ENCODE measurements around the gene MYLK4. TPM values are rescaled to one million over a fixed set of nuclear protein-coding genes. Genes with fewer than 3 reads are reported as not detected.

Gene MYLK4
- total and polyA plus RNA-seq, 2 of the 13 experiments (the other 11 are each of a cell fraction or from before 2014, with no cell fraction given), result 0.26 to 0.29 TPM

DNA sequence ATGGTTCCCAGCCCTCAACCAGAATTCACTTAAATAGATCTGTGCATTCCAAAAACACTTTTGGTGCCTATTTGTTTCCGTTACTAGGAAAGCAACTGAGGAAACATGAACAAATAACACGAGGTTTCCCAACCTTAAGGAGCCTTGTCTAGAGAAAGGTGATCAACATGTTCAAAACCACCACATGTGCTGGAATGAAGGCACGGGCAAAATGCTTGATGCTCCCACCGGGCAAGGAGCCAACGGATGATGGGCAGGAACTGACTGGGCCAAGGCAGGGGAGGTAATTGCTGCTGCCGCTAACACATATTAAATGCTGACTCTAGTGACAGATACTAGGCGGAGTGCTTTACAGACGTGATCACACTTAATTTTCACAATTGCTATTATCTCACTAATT lies 2.5 kb downstream of the MYLK4 start:
- in situ Hi-C loops (cut with HindIII; ENCODE audit: extremely low pct_ligation_motif_present, low pct_unique_long_range_greater_than_20kb), result loop anchor here (5.0 kb wide), 1 partner anchor 1151 kb away; no protein-coding TSS in a partner anchor
- Histone ChIP-seq H3K36me3 (replicated peaks in 1 of 2; ENCODE audit: control insufficient read depth in 1 of 2, insufficient read depth in 2 of 2, low read length in 2 of 2) (no peaks in the 10 kb centered on the region), H3K4me2 (ENCODE audit: low read depth, low read length) (no peak overlapping the region), H4K20me1 (ENCODE audit: insufficient read depth, low read length) (no peaks in the 10 kb centered on the region), H3K4me3 (replicated peaks in 1 of 3; ENCODE audit: insufficient read depth in 1 of 3, low read depth in 2 of 3, low read length in 3 of 3) (no peak overlapping the region), H3K27me3 (ENCODE audit: control insufficient read depth in 1 of 2, insufficient read depth in 2 of 2, low read length in 2 of 2) (peaks cover 2 to 6% of the 10 kb centered on the region in 2 experiments; a peak in 2 of 5 replicates), H3K27ac (ENCODE audit: extremely low read length, insufficient read depth, low read length) (no peak overlapping the region), H3K9ac (ENCODE audit: insufficient read depth, low read depth, low read length) (no peak overlapping the region), H3K4me1 (ENCODE audit: insufficient read depth, low read length) (peaks cover 42% of the 10 kb centered on the region), H3K9me3 (ENCODE audit: low read length) (no peaks in the 10 kb centered on the region), H3K79me2 (ENCODE audit: insufficient read depth, low read length) (no peaks in the 10 kb centered on the region), H2AFZ (ENCODE audit: low read length) (no peak overlapping the region)
- no TSS peak for BruUV-seq (replicated peaks)
- no peak for TF ChIP-seq REPIN1 (CRISPR knock-in tag; IDR thresholded peaks at IDR 0.05; ENCODE audit: borderline replicate concordance, low read depth)
- TF ChIP-seq, protein P1, sequence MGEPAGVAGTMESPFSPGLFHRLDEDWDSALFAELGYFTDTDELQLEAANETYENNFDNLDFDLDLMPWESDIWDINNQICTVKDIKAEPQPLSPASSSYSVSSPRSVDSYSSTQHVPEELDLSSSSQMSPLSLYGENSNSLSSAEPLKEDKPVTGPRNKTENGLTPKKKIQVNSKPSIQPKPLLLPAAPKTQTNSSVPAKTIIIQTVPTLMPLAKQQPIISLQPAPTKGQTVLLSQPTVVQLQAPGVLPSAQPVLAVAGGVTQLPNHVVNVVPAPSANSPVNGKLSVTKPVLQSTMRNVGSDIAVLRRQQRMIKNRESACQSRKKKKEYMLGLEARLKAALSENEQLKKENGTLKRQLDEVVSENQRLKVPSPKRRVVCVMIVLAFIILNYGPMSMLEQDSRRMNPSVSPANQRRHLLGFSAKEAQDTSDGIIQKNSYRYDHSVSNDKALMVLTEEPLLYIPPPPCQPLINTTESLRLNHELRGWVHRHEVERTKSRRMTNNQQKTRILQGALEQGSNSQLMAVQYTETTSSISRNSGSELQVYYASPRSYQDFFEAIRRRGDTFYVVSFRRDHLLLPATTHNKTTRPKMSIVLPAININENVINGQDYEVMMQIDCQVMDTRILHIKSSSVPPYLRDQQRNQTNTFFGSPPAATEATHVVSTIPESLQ (CRISPR knock-in tag; conservative IDR thresholded peaks at IDR 0.05), result no peak
- no peak for TF ChIP-seq ZSCAN25 (CRISPR knock-in tag; IDR thresholded peaks at IDR 0.05)
- TF ChIP-seq, protein P2, sequence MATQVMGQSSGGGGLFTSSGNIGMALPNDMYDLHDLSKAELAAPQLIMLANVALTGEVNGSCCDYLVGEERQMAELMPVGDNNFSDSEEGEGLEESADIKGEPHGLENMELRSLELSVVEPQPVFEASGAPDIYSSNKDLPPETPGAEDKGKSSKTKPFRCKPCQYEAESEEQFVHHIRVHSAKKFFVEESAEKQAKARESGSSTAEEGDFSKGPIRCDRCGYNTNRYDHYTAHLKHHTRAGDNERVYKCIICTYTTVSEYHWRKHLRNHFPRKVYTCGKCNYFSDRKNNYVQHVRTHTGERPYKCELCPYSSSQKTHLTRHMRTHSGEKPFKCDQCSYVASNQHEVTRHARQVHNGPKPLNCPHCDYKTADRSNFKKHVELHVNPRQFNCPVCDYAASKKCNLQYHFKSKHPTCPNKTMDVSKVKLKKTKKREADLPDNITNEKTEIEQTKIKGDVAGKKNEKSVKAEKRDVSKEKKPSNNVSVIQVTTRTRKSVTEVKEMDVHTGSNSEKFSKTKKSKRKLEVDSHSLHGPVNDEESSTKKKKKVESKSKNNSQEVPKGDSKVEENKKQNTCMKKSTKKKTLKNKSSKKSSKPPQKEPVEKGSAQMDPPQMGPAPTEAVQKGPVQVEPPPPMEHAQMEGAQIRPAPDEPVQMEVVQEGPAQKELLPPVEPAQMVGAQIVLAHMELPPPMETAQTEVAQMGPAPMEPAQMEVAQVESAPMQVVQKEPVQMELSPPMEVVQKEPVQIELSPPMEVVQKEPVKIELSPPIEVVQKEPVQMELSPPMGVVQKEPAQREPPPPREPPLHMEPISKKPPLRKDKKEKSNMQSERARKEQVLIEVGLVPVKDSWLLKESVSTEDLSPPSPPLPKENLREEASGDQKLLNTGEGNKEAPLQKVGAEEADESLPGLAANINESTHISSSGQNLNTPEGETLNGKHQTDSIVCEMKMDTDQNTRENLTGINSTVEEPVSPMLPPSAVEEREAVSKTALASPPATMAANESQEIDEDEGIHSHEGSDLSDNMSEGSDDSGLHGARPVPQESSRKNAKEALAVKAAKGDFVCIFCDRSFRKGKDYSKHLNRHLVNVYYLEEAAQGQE (IDR thresholded peaks at IDR 0.05; ENCODE audit: borderline replicate concordance in 1 of 2, low read depth in 1 of 2, low read length in 2 of 2), result no peak
- TF ChIP-seq CREB1 (IDR thresholded peaks at IDR 0.05), result no peak
- no peak for TF ChIP-seq CREB1 (CRISPR knock-in tag; IDR thresholded peaks at IDR 0.05)
- TF ChIP-seq RARA (CRISPR knock-in tag; IDR thresholded peaks at IDR 0.05), result no peak
- no peak for TF ChIP-seq TCF7L2 (IDR thresholded peaks at IDR 0.05; ENCODE audit: low read depth, low read length)
- TF ChIP-seq ARID2 (CRISPR knock-in tag; IDR thresholded peaks at IDR 0.05; ENCODE audit: borderline replicate concordance), result no peak
- no peak for TF ChIP-seq BCL6 (CRISPR knock-in tag; IDR thresholded peaks at IDR 0.05)
- no peak for TF ChIP-seq ZNF3 (CRISPR knock-in tag; IDR thresholded peaks at IDR 0.05)
- no peak for TF ChIP-seq ZNF382 (CRISPR knock-in tag; IDR thresholded peaks at IDR 0.05; ENCODE audit: borderline replicate concordance)
- TF ChIP-seq ZSCAN22 (CRISPR knock-in tag; IDR thresholded peaks at IDR 0.05), result no peak
- no peak for TF ChIP-seq UBTF (CRISPR knock-in tag; IDR thresholded peaks at IDR 0.05)
- no peak for FAIRE-seq
- WGBS (ENCODE audit: low lambda C conversion rate), result 56% methylated on average over 8 of the region's 8 CpGs
- DNase-seq (ENCODE audit: low spot score), result no peak
- ATAC-seq, result no peak
- CTCF ChIA-PET (ENCODE audit: low intra/inter-chr PET ratio, low total read pairs), result no interaction called here
- intact Hi-C loops (cut with micrococcal nuclease; ENCODE audit: unreplicated experiment), result no loop called here
- POLR2A ChIA-PET, result no interaction called here

Measured in HepG2 (cell line).